Umbilical cord (tissue), 2 donors: ENCODE results near the gene SH3BP5L. TPM values are rescaled to one million over a fixed set of nuclear protein-coding genes. Genes with fewer than 3 reads are reported as not detected.
"Not testable (repeated sequence)": the region's sequence is repeated elsewhere in the genome, so short reads cannot be mapped to it uniquely, and the experiment has no call there.

Experiments used
- DNase-seq: peaks from one replicate; pipeline ENCODE4 v3.0.0-alpha.2; 2015; ENCODE audit warnings: low spot score
- total RNA-seq: library from RNA; depleted of rRNA; stranded (reverse); fragments of >200 nt; gene quantifications from one replicate; pipeline ENCODE4 v1.2.3, GENCODE V29; 2014; ENCODE audit warnings: low replicate concordance; ENCODE audit not compliant: insufficient read depth

SH3BP5L gene
- total RNA-seq, 1 donor from 2014 or later = 14.0 TPM

DNA sequence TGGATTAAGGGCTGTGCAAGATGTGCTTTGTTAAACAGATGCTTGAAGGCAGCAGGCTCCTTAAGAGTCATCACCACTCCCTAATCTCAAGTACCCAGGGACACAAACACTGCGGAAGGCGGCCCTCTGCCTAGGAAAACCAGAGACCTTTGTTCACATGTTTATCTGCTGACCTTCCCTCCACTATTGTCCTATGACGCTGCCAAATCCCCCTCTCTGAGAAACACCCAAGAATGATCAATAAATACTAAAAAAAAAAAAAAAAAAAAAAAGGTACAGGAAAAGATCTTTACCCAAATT lies 5.0 kb upstream of the SH3BP5L start:
- not testable (repeated sequence) for DNase-seq

DNA sequence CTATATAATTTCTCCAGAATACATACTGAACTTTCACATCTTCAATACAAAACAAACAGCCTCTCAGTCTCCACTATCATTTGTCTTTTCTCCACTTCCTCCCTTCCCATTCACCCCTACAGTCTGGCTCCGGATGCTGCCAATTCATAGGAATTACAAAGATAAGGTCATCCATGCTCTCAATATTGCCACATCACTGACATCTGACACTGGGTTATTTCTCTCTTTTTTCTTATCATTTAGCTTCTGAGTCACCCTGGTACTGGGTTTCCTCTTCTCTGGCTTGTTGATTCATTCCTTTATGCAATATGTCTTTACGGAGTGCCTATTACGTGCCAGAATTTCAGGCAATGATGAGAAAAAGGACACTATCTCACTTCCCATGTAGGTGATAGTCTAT lies 3.1 kb upstream of the SH3BP5L start:
- DNase-seq = peak; percentile 66

DNA sequence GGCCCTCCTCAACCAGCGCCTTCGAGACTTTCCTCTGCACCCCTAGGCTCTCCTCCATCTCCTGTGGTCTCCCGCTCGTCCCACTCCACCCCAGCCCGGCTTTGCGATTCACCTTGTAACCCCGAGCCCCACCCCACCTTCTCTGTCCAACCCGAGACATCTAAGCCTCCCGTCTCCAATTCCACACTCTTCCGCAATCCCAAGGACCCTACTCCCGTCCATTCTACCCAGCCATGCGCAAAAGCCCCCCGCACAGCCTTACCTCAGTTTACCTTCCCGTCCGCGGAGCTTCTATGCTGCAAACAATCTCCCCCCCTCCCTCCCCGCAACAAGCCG lies 174 bp downstream of the SH3BP5L start:
- DNase-seq = no peak

DNA sequence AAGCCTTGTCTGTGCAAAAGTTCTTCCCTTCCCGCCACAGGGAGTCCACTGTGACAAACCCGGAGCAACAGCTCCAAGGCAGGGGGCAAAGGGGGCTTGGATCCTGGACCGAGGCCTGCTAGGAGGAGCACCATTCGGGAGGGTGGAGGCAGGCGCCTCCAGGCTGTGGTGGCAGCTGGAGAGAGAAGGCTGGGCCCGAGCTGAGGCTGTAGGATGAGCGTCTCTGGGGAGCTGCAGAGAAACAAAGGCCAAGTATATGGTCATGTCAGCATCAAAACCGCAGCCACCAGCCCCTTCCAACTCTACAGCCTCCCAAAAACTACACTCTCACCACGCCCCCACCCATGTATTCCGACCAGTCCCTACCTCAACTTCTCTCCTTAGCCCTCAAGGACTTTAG lies 579 bp downstream of the SH3BP5L start:
- DNase-seq = no peak

DNA sequence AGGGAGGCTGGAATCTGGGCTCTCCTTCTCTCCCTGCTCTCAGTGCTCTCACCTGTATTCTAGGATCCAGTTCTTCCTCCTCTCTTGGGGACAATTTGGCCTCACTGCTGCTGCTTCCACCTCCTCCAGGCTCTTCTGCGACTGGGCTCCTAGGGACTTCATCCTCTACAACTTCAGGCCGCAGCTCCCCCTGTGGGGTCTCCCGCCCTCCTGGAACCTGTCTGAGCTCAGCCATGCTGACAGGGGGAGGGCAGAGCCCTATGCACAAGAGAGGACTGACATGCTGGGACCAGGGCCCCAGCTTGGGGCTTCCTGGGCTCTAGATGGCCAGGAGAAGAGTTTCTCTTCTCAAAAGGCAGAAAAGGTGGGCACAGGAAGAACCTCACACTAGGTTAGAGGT lies 1.0 kb downstream of the SH3BP5L start:
- no peak for DNase-seq

DNA sequence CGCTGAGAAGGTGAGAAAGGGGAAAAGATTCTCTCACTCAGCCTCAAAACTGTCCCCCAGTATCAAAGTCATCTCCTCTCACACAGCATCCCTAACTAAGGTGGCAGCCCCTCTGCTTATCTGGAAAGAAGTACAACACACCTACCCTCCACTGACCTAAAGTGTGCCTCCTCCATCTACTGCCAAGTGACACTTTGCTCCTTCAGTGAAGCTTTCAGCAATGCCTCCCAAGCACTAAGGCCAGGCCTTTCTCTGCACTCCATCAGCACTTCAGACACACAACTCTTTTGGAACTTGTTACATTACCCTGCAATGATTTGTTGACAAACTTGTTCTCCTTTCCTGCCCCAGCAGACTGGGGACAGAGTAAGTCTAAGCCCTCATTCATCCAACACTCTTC lies 1.4 kb downstream of the SH3BP5L start:
- DNase-seq = no peak

DNA sequence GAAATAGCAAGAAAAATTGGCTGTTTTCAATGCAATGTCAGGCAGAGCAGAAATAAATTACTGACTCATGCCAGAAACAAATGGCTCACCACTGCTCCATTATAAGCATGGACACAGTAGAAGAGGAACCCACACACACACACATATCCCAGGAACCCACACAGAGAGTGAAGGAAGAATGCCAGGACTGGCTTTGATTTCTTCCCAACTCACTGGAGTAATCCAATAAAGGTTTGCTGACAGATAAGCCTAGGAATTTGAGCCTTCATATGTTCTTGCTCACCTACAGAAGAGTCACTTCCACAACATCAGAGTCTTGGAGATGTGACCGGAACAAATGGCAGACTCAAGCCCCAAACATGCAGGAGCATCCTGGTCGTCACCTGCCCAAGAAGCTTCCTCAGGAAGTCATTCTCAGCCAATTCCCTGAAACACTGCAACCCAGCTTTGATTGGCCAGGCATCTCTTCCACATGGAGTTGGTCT lies 2.2 kb downstream of the SH3BP5L start:
- DNase-seq = no peak

DNA sequence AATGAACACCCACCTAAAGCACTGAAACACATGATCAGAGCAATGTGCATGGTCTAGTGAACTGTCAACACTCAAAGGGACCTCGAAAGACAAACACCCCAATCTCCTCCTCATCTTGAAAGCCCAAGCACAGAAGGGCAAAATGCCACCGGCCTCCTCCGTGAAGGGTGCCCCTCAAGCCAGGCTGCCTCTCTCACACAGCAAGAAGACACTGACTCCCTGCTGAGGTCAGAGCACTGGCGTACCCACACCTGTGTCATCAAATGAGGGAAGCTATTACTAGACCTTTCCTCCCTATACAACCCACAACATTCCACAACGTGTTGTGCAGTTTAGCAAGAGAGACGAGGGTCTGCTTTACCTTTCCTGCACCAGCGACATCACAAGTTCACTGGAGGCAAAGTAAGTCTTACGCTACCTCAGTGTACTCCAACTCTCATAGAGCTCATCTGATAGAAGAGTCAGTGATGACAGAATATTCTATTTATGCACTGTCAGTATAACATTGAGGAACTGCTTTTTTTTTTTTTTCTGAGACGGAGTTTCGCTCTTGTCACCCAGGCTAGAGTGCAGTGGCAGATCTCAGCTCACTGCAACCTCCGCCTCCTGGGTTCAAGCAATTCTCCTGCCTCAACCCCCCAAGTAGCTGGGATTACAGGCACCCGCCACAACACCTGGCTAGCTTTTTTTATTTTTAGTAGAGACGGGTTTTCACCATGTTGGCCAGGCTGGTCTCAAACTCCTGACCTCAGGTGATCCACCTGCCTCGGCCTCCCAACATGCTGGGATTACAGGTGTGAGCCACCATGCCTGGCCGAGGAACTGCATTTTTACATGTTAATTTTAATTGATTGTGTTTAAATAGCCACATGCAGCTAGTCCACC lies 3.3 kb downstream of the SH3BP5L start:
- no peak for DNase-seq

DNA sequence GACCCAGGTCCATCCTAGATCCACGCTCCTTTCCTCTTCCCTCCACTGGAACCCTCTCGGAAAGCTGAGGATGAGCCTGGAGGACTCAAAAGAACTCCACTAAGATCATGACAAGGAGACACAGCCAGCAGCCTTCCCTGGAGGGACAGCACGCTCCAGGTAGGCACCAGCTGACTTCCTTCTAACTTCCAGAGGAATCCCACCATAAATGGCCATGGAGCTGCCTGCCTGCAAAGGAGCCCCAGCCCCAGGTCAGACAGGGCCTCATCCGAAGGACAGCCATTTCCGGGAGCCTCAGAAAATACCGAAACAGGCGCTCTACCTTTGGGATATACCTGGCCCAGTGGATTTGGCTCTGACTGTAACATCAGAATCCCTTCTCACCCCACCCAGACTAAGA lies 4.1 kb downstream of the SH3BP5L start:
- DNase-seq = no peak

DNA sequence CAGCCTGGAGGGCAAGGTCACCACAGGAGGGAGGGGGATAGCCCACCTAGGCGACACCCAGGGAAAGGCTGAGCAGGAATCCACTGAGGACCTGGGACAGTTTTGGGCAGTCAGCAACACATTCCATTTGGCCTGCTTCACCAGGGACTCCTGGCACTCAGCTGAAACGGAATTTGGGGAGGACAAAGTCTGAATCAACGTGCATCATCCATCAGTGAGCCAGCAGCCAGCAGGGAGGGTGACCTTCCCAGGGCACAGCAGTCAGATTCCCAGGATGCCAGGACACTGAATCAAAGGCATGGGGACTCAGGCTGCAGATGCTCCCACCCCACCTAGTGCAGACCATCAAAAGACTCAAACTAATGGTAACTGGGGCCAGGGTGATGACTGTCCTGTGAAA lies 4.6 kb downstream of the SH3BP5L start:
- DNase-seq = no peak

DNA sequence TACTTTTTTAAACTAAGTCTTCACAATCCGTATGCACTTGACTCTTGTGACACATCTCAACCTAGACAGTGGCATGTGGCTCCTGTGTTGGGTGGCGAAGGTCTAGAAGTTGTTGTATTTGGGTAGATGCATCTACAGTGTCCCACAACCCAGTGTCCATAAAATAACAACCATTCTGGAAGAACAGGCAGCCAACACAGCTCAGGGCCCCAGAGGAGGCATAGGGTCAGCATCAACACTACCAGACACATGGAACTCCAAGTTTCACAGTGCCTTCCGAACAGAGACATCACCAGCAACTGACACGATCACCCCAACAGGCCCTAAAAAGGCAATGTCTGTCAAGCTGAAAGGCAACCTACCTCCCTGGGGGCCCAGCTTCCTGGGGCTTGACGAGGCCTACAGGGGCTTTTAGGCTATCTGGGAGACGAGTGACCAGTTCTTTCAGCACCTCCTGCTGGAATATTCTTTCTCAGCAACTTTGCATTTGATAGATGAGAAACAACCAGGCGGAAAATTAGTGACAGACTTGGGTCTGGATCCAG lies 5.6 kb downstream of the SH3BP5L start:
- DNase-seq = no peak

DNA sequence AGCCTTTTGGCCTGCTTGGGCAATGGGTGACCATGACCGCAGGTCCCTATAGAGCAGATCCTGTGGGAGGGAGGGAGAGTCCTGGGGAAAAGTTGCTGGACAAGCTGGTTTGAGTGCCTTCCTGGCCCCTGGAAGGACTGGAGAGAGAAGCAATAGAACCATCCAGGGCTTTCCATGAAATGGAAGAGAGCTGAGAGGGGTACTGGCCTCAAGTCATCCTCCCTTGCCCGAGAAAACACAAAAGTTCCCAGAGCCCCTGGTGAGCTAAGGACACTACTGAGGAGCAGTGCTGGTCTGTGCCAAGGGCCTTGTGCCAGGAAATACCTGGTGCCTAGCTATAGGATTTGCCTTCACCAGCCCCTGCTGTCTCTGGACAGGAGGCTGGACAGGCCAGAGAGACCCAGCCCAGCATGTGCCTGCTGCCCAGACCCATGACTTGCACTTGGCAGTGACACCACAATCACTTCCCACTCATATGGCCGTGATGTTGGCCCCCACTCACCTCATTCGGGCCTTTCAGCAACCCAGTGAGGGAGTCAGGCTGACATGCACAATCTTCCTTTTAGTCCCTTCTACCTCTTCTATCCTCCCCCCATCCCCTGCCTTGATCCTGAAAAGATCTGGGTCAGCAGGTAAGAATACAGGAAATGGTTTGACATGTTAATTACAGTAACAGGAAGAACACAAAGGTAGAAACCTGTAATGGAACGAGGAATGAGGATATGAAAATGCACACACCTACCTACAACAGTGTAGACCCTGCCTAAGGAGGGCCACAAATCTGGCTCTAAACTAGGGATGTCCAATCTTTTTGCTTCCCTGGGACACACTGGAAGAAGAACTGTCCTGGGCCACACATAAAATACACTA lies 7.0 kb downstream of the SH3BP5L start:
- DNase-seq = no peak

DNA sequence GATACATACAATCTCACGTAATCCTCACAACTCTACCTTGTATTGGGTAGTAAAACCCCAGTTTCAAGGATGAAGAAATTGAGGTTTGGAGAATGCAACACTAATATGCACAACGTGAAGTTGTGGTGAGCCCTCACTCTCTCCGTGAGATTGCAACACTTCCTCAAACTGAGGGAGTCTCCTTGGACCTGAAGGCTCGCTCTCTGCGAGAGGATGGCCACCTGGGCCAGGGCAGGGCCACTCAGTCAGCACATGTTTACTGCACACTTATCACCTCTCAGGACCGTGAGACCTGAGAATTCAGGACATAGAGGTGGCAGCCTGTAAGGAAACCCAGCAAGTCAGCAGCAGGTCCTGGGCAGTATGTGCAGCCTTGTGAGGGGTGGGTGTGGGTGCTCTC lies 8.7 kb downstream of the SH3BP5L start:
- no peak for DNase-seq

DNA sequence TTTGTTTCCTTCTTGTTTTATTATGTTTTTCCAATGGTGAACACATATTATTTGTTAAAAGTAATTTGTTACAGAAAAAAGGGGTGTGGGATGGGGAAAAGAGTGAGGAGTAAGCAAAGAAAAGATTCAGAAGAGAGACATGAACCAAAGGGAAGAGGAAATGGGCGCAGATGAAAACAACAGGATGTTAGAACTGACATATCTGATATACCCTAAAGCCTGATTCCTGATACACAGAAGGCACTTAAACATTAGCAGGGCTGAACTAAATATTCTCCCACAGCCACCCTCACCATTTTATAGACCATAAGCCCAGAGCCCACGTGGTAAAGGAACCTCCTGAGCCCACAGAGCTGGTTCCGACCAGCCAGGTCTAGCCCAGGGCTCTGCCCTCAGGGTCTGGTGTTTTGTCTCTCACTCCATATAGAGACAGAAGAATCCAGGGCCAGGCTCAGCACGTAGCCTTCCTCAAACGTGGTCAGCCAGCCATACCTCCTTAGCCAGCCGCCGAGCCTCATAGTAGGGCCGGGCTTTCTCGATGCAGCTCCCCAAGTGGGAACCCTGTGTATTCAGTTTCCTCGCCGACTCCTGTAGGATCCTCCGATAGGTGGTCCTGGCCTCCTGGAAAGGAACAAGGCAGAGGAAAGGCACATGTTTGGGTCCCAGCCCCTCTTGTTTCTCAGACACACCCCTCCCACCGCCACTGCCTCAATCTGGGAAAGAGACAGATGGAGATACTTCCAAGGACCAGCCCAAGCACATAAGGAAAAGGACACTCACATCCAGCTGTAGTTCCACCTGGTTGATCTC lies 9.5 kb downstream of the SH3BP5L start:
- no peak for DNase-seq

DNA sequence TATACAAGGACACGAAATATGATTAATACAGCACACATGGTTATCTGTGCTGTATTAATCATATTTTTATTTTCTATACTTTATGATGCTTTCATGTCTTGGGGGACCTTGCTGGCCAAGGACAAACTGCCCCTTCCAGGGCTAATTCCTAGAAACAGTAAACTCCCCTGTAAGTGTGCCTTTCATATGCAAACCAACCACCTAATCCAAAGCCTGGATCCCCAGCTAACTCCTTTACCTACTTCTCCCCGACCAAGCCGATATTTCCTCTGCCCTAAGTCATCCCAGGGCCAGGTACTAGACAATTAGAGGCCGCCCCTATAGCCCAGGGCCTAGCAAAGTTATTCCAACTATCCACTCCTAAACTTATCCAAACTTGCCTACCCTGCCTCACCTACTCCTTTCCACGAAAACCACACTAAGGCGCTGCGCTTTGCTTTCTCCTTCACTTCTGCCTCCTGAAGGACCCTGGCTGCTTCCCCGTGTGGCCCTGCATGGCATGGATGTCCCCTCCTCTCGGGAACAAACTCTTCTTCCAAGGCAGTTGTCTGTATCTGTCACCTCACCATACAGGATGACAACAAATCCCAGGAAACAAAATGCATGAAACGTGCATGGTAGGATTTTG lies 10.2 kb downstream of the SH3BP5L start:
- no peak for DNase-seq

DNA sequence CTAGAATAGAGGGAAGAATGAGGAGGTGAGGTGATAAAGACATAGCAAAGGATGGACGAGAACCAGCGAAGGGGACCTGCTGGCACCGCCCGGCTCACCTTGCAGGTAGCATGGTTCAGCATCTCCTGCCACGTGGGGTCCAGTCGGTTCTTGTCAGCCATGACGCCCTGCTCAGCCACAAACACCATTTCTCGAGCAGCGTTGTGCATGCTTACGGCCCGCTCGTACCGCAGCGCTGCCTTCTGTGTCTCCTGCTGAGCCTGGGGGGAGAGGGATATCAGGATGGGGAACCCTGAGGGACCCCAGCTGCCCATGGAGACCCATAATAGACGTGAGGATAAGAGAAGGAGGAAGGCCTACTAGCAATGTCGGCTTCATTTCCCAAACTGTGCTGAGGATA lies 11.4 kb downstream of the SH3BP5L start:
- DNase-seq = no peak

DNA sequence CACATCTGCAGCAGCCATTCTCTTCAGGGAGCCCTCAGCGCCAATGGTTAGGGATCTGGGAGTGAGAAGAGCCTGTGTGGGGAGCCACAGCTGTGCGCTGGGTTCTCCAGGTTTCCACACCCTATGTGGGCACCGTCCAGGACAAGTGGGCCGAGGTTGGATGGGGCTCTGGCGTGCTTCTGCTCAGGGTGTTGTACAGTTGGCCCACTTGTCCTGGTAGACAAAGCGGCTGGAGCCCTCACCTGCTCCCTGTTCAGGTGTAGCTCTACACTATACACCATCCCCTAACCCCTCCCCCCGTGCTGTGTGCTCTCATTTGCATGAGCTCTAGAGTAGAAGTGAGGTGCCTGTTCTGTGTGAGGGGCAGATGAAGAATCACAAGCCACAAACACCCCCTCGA lies 12.2 kb downstream of the SH3BP5L start:
- DNase-seq = no peak

DNA sequence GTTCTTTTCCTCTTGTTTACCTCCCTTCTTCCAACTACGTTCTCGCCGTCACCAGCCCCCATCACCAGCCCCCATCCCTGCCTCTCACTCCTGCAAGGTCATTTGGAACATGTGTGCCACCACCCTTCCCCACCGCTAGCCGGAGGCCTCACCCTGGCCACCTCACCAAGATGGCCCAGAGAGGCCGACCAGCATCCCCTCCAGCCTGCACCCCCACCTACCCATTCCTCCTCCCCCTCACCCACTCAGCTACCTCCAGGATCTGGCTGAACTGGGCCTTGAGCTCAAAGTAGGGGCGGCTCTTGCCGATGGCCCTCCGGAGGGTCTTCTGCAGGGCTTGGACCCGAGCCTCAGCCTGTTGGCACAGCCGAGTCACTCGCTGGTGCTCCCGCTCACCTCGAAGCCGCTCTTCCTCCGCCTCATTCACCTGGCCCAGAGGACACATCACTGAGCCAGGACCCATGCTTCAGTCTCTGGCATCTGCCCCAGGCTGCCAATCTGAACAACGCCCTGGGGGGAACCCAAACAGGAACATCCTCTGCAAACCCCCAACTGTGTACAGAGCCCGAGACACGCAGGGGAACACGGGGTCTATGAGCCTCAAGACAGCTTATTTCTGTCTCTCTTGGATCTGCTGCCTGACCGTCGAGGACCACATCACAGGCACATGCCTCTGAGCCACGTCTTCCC lies 12.8 kb downstream of the SH3BP5L start:
- DNase-seq = no peak

DNA sequence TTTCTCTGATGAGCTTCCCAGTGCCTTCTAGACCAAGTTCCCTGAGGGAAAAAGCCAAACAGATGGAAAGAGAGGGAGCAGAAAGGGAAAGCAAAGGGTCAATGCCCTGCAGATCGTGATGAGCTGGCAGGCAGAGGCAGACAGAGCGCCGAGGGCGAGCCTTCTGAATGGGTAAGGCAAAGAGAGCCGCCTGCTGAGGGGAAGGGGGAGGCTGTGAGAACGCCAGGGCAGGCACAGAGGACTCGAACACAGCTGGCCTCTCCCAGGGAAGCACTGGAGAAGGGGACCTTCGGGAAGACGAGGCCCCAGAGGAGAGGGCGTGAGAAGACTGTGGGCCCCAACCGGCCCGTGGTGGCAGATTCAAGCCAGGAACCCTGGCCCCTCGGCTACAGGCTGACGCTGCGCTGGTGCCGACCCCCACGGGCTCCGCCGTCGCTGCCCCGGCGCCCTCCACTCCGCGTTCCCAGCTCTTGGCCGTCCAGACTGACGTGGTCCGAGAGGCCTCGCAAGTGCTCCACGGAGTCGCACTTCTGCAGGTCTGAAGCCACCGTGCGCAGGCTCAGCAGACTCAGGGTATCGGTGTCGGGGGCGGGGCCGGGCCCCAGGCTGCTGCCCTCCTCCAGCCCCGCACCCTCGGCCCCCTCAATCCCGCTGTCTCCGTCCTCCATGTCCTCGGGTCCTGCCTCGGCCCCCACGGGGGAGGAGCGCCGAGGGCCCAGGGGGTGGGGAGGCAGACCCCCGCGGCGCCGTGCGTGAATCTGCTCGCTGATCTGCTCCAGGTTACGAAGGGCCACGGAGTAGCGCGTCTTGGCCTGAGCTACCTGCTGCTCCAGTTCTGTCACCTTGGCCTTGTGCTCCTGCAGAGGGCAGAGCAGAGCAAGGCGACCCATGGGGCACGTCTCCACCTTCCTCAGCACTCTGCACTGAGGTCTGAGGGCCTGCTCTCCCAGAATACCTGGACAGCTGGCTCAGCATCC lies 13.9 kb downstream of the SH3BP5L start:
- no peak for DNase-seq
